Keratinocyte (primary cell): Measurements from ENCODE around the gene INPP5E. TPM values are rescaled to one million over a fixed set of nuclear protein-coding genes. Genes with fewer than 3 reads are reported as not detected.

ENCODE experiments used
- DNase-seq: peaks from one replicate; pipeline ENCODE4 v3.0.0-alpha.2; 2011; ENCODE audit warnings: low read depth, missing footprints, low spot score
- FAIRE-seq: peaks from 2 replicates; lab custom pipeline; 2011; peaks lifted over from hg19 to GRCh38; lab: Jason Lieb, UNC
- H2AFZ ChIP-seq: 2 replicates; pipeline ENCODE4 v1.6.0; 2012; ENCODE audit warnings: low read length, control low read depth, inconsistent platforms; ENCODE audit not compliant: control insufficient read depth
- H3K27ac ChIP-seq: 2 replicates; pipeline ENCODE4 v1.5.1; 2011; ENCODE audit warnings: low read length; ENCODE audit not compliant: control insufficient read depth, insufficient read depth
- H3K27me3 ChIP-seq: 3 replicates; pipeline ENCODE4 v1.6.0; 2011; ENCODE audit warnings: low read length; ENCODE audit not compliant: control insufficient read depth, insufficient read depth; ENCODE audit errors: extremely low read depth
- H3K36me3 ChIP-seq, 2 experiments: 2 replicates in 1 of 2; 3 replicates in 1 of 2; pipeline ENCODE4 v1.5.1; 2011; ENCODE audit warnings: low read length in 2 of 2, mild to moderate bottlenecking in 1 of 2; ENCODE audit not compliant: control insufficient read depth in 2 of 2, insufficient read depth in 2 of 2; ENCODE audit errors: extremely low read depth in 1 of 2
- H3K4me1 ChIP-seq: 3 replicates; pipeline ENCODE4 v1.5.1; 2011; ENCODE audit warnings: low read length; ENCODE audit not compliant: control insufficient read depth, insufficient read depth; ENCODE audit errors: extremely low read depth
- H3K4me2 ChIP-seq: 3 replicates; pipeline ENCODE4 v1.6.0; 2011; ENCODE audit warnings: low read depth, low read length; ENCODE audit not compliant: control insufficient read depth, insufficient read depth; ENCODE audit errors: extremely low read depth
- H3K4me3 ChIP-seq, 3 experiments: fragments of 200-600 bp in 1 of 3; sonication (generic) in 1 of 3; 2 replicates in 2 of 3; 3 replicates in 1 of 3; pipeline ENCODE4 v1.5.1; 2011 to 2016; ENCODE audit warnings: low read length in 3 of 3, mild to moderate bottlenecking in 3 of 3, control low read depth in 2 of 3, inconsistent platforms in 1 of 3, low read depth in 1 of 3, mixed read lengths in 1 of 3, mixed run types in 1 of 3, moderate library complexity in 1 of 3; ENCODE audit not compliant: control insufficient read depth in 2 of 3, insufficient read depth in 2 of 3; ENCODE audit errors: extremely low read depth in 1 of 3
- H3K79me2 ChIP-seq: 2 replicates; pipeline ENCODE4 v1.6.0; 2012; ENCODE audit warnings: low read length; ENCODE audit not compliant: control insufficient read depth, insufficient read depth
- H3K9ac ChIP-seq: 3 replicates; pipeline ENCODE4 v1.6.0; 2011; ENCODE audit warnings: low read length; ENCODE audit not compliant: control insufficient read depth, insufficient read depth; ENCODE audit errors: extremely low read depth
- H3K9me1 ChIP-seq: 3 replicates; pipeline ENCODE4 v1.6.0; 2011; ENCODE audit warnings: low read length; ENCODE audit not compliant: control insufficient read depth, insufficient read depth; ENCODE audit errors: extremely low read depth
- H3K9me3 ChIP-seq: 2 replicates; pipeline ENCODE4 v1.5.1; 2012; ENCODE audit warnings: low read depth, low read length; ENCODE audit not compliant: control insufficient read depth
- H4K20me1 ChIP-seq: 3 replicates; pipeline ENCODE4 v1.6.0; 2011; ENCODE audit warnings: low read length; ENCODE audit not compliant: control insufficient read depth, insufficient read depth; ENCODE audit errors: extremely low read depth
- CTCF ChIP-seq, 3 experiments: IDR thresholded peaks in 1 of 3; conservative IDR thresholded peaks in 1 of 3; optimal IDR thresholded peaks in 1 of 3; 2 replicates in 2 of 3; 3 replicates in 1 of 3; pipeline versions ENCODE3 to v1.5.1; 2011; ENCODE audit warnings: low read length in 3 of 3, mild to moderate bottlenecking in 3 of 3, moderate library complexity in 2 of 3, control low read depth in 1 of 3, inconsistent platforms in 1 of 3; ENCODE audit not compliant: insufficient read depth in 2 of 3; ENCODE audit errors: extremely low read depth in 1 of 3
- EZH2 ChIP-seq: IDR thresholded peaks from one replicate; pipeline ENCODE4 v1.6.1; 2012; ENCODE audit warnings: inconsistent platforms, mild to moderate bottlenecking, low read length, moderate library complexity
- dilution Hi-C: fragments of 300-500 bp; cut with MboI; formaldehyde crosslinking; loops from one replicate; pipeline ENCODE4 v1.7.0; 2020; ENCODE audit warnings: low sequenced_read_pairs; ENCODE audit not compliant: extremely low pct_ligation_motif_present
- polyA plus RNA-seq, 5 experiments: library from polyadenylated mRNA; depleted of rRNA in 3 of 5; stranded (reverse) in 3 of 5; stranded (forward) in 1 of 5; unstranded in 1 of 5; fragments of >200 nt; gene quantifications; 1 replicate in 1 of 5; 2 replicates in 3 of 5; 3 replicates in 1 of 5; pipeline versions ENCODE4 v1.2.1 to v1.2.3, GENCODE V29; 2011 to 2012; ENCODE audit warnings: missing spikeins in 2 of 5, low read depth in 1 of 5, low replicate concordance in 1 of 5

The INPP5E gene
- polyA plus RNA-seq, 1 donor (not counting 4 experiments of a cell fraction or from before 2014, with no cell fraction given): 4.4 TPM

GRCh38 chr9:136474021-136474640 is 34.5 kb upstream of the INPP5E start:
- TF ChIP-seq CTCF (optimal IDR thresholded peaks at IDR 0.05 in 1 of 3, IDR thresholded peaks at IDR 0.05 in 1 of 3, conservative IDR thresholded peaks at IDR 0.05 in 1 of 3; ENCODE audit: extremely low read depth in 1 of 3, insufficient read depth in 2 of 3, low read length in 3 of 3): no peak
- no peak for TF ChIP-seq EZH2
- Histone ChIP-seq H3K27me3 (no peaks in the 10 kb centered on the region), H3K4me2 (no peak overlapping the region), H4K20me1 (peaks cover 32% of the 10 kb centered on the region), H3K4me1 (no peaks in the 10 kb centered on the region), H3K9me3 (no peaks in the 10 kb centered on the region), H3K36me3 (peaks cover 59 to 68% of the 10 kb centered on the region in 2 experiments), H2AFZ (no peak overlapping the region), H3K27ac (no peak overlapping the region), H3K4me3 (no peak overlapping the region), H3K79me2 (peaks cover 87% of the 10 kb centered on the region), H3K9ac (no peak overlapping the region), H3K9me1 (no peaks in the 10 kb centered on the region)
- FAIRE-seq (no peak), DNase-seq (no peak)
- dilution Hi-C loops: no loop called here

DNA sequence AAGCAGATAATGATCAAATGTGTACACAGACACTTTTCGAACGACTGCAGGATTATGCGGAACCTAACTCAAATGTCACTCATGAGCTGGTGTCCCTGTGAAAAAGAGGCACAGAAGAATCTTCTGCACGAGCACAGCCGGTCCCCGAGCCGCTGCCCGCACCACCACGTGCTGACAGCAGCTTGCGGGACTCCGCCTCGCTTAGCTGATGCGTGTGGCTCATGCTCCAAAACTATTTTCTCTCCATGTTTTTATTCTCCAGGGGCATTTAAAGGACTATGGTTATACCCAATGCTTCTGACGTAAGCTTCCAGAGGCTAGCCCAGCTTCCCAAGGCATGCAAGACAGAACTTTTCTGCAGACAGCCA is 33.7 kb upstream of the INPP5E start:
- Histone ChIP-seq H3K9me1 (no peaks in the 10 kb centered on the region), H3K27me3 (no peaks in the 10 kb centered on the region), H2AFZ (no peak overlapping the region), H3K27ac (no peak overlapping the region), H3K9me3 (no peaks in the 10 kb centered on the region), H3K4me3 (no peak overlapping the region), H3K4me1 (no peaks in the 10 kb centered on the region), H3K4me2 (no peak overlapping the region), H4K20me1 (peaks cover 27% of the 10 kb centered on the region), H3K79me2 (peaks cover 82% of the 10 kb centered on the region), H3K36me3 (peaks cover 62 to 68% of the 10 kb centered on the region in 2 experiments), H3K9ac (no peak overlapping the region)
- no peak for TF ChIP-seq EZH2
- TF ChIP-seq CTCF (optimal IDR thresholded peaks at IDR 0.05 in 1 of 3, IDR thresholded peaks at IDR 0.05 in 1 of 3, conservative IDR thresholded peaks at IDR 0.05 in 1 of 3; ENCODE audit: extremely low read depth in 1 of 3, insufficient read depth in 2 of 3, low read length in 3 of 3): no peak
- no peak for FAIRE-seq
- no peak for DNase-seq
- dilution Hi-C loops: no loop called here
